GM23248 (cell line): Measurements from ENCODE around the gene RASGRP1. TPM values are rescaled to one million over a fixed set of nuclear protein-coding genes. Genes with fewer than 3 reads are reported as not detected.
A peak's percentile ranks its signal among the peaks of the same experiment; 100 is the strongest.

Source experiments
- DNase-seq: peaks from one replicate; pipeline ENCODE4 v3.0.0-alpha.2; 2015
- H2AFZ ChIP-seq: fragments of 200-600 bp; sonication (generic); 2 replicates; pipeline ENCODE4 v1.6.1; 2016; ENCODE audit warnings: antibody characterized with exemption
- H3F3A ChIP-seq: fragments of 200-600 bp; sonication (generic); 2 replicates; pipeline ENCODE4 v1.6.1; 2016; ENCODE audit warnings: mild to moderate bottlenecking, antibody characterized with exemption, mixed run types; ENCODE audit not compliant: insufficient read depth
- H3K27ac ChIP-seq: fragments of 200-600 bp; sonication (generic); 2 replicates; pipeline ENCODE4 v1.5.1; 2016; ENCODE audit warnings: mild to moderate bottlenecking
- H3K27me3 ChIP-seq: fragments of 200-600 bp; sonication (generic); replicated peaks from 2 replicates; pipeline ENCODE4 v1.6.1; 2016; ENCODE audit warnings: mild to moderate bottlenecking; ENCODE audit not compliant: insufficient read depth
- H3K36me3 ChIP-seq: fragments of 200-600 bp; sonication (generic); 2 replicates; pipeline ENCODE4 v1.6.1; 2016; ENCODE audit warnings: low read depth, mild to moderate bottlenecking
- H3K4me1 ChIP-seq: fragments of 200-600 bp; sonication (generic); 2 replicates; pipeline ENCODE4 v1.6.1; 2016; ENCODE audit warnings: mild to moderate bottlenecking; ENCODE audit not compliant: insufficient read depth
- H3K4me2 ChIP-seq: fragments of 200-600 bp; sonication (generic); one replicate; pipeline ENCODE4 v1.6.1; 2016; ENCODE audit warnings: mild to moderate bottlenecking; ENCODE audit not compliant: unreplicated experiment
- H3K4me3 ChIP-seq: fragments of 200-600 bp; sonication (generic); 2 replicates; pipeline ENCODE4 v1.5.1; 2016; ENCODE audit warnings: mild to moderate bottlenecking
- H3K79me2 ChIP-seq: fragments of 200-600 bp; sonication (generic); 2 replicates; pipeline ENCODE4 v1.6.1; 2016; ENCODE audit warnings: mild to moderate bottlenecking; ENCODE audit not compliant: insufficient read depth
- H3K9ac ChIP-seq: fragments of 200-600 bp; sonication (generic); 2 replicates; pipeline ENCODE4 v1.6.1; 2016; ENCODE audit warnings: mild to moderate bottlenecking
- H3K9me2 ChIP-seq: fragments of 200-600 bp; sonication (generic); 2 replicates; pipeline ENCODE4 v1.6.1; 2016; ENCODE audit warnings: mixed run types, mild to moderate bottlenecking, moderate library complexity; ENCODE audit not compliant: insufficient read depth
- H3K9me3 ChIP-seq: fragments of 200-600 bp; sonication (generic); one replicate; pipeline ENCODE4 v1.6.1; 2017; ENCODE audit warnings: low read depth
- H4K20me1 ChIP-seq: fragments of 200-600 bp; sonication (generic); 2 replicates; pipeline ENCODE4 v1.6.0; 2016; ENCODE audit not compliant: insufficient read depth
- EZH2 ChIP-seq: fragments of 200-600 bp; sonication (generic); IDR thresholded peaks from 2 replicates; pipeline ENCODE4 v1.6.1; 2018; ENCODE audit warnings: antibody characterized with exemption, mild to moderate bottlenecking; ENCODE audit not compliant: insufficient read depth, poor library complexity, severe bottlenecking
- EZH2phosphoT487 ChIP-seq: fragments of 200-600 bp; sonication (generic); IDR thresholded peaks from 2 replicates; pipeline ENCODE4 v1.6.1; 2018; ENCODE audit warnings: antibody characterized with exemption, moderate library complexity, mild to moderate bottlenecking, low read depth; ENCODE audit not compliant: insufficient read depth
- WGBS, 2 experiments: methylation state at CpG; one replicate each; pipeline ENCODE4 v1.1.6; 2015 to 2017; ENCODE audit warnings: low lambda C conversion rate in 2 of 2, low coverage in 1 of 2; ENCODE audit errors: missing lambda C conversion rate in 2 of 2; 5-methylcytosine and 5-hydroxymethylcytosine counted together
- in situ Hi-C: fragments of 300-500 bp; cut with MboI; formaldehyde crosslinking; loops from 2 replicates; pipeline ENCODE4 v1.15.0; 2020
- polyA plus RNA-seq: library from polyadenylated mRNA; unstranded; fragments of >200 nt; fragmentation: Nextera tagmentation; extraction: Ambion mirVana; gene quantifications from 2 replicates; pipeline ENCODE4 v1.2.1, GENCODE V29; 2016
- total RNA-seq: library from RNA; depleted of rRNA; stranded (reverse); fragments of >200 nt; shearing (Covaris generic); gene quantifications from 2 replicates; pipeline ENCODE4 v1.2.3, GENCODE V29; 2014; rRNA removed

The RASGRP1 gene
- total and polyA plus RNA-seq, 2 experiments from 2014 or later = 0.58 to 1.5 TPM

DNA sequence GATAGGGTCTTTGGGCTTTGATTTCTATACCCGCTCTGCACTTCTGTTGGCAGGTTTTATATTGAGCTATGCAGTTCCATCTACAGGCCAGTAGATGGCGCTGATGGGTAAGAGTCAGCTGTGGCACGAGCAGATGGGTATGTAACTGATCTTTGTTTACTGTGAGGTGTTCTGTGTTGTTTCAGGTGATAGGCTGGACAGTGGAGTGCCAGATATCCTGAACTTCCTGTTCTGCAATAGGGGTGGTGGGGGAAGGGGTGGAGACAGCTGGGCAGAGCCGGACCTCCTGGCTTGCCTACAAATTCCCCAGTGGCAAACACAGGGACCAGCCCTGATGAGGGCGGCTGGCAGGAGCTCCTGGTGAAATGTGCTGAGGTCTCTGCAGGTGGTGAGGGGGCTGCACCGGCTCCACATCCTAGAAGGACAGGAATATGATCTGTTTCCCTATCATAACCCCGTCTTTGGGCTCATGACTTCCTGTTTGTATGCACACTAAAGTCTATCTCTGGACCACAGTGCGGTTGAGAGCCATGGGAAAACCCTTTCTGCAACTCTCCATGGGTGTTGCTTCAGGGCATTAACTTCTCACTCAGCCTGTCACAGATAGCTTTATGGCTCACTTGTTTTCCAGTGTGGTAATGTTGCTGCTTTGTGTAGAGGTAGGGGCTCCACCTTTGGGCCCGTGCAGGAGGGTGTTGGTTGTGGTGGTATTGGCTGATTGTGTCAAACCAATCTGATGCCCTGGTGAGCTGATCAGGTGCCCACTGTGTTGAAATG is 124.1 kb downstream of the RASGRP1 start:
- Histone ChIP-seq H2AFZ (peak overlapping the region; percentile 54; the same call in 1 of the 2 replicates), H3K4me3 (no peak overlapping the region), H3K27ac (no peak overlapping the region), H3K4me2 (no peak overlapping the region), H4K20me1 (no peaks in the 10 kb centered on the region), H3K27me3 (no peaks in the 10 kb centered on the region), H3K9me2 (no peaks in the 10 kb centered on the region), H3K9ac (no peak overlapping the region), H3K9me3 (no peaks in the 10 kb centered on the region), H3F3A (no peaks in the 10 kb centered on the region), H3K4me1 (no peaks in the 10 kb centered on the region), H3K79me2 (no peaks in the 10 kb centered on the region), H3K36me3 (no peaks in the 10 kb centered on the region)
- DNase-seq = peak; percentile 60
- TF ChIP-seq EZH2phosphoT487 (no peak), EZH2 (no peak)
- WGBS, 2 experiments = 20 to 28% methylated on average over 8 to 9 of the region's 9 CpGs
- in situ Hi-C loops = no loop called here

Other genes starting within 250 kb of the RASGRP1 start
- 4.2 and 4.7 TPM in 2 replicates for gene FAM98B, start 110.7 kb downstream of the RASGRP1 start, total RNA-seq
- 1.7 and 1.8 TPM in 2 replicates for gene FAM98B, start 110.7 kb downstream of the RASGRP1 start, polyA plus RNA-seq